A673 (cell line): ENCODE results near the gene DPP10. TPM values are rescaled to one million over a fixed set of nuclear protein-coding genes. Genes with fewer than 3 reads are reported as not detected.

ENCODE experiments used
- BruUV-seq: library from RNA; stranded (reverse); fragments of 400-500 nt; replicated peaks from 2 replicates; lab custom pipeline; 2021; lab: Mats Ljungman, UMichigan
- CTCF ChIA-PET: fragments of 300-600 bp; sonication (Branson Sonifier 250); formaldehyde crosslinking; loops from one replicate; lab custom pipeline; 2022; ENCODE audit warnings: antibody characterized with exemption; lab: Charles Lee
- POLR2A ChIA-PET: fragments of 300-600 bp; sonication (Branson Sonifier 250); formaldehyde crosslinking; loops from one replicate; lab custom pipeline; 2022; ENCODE audit warnings: antibody characterized with exemption; ENCODE audit not compliant: low non-redundant PET; lab: Charles Lee
- DNase-seq: peaks from one replicate; pipeline ENCODE4 v3.0.0-alpha.2; 2015; ENCODE audit warnings: low spot score
- H3K27ac ChIP-seq: fragments of 200-600 bp; sonication (generic); 2 replicates; pipeline ENCODE4 v1.5.1; 2016; ENCODE audit warnings: mixed run types, low read depth, mild to moderate bottlenecking, mixed read lengths, antibody characterized with exemption, low read length; ENCODE audit not compliant: poor library complexity, severe bottlenecking
- H3K27me3 ChIP-seq: fragments of 200-600 bp; sonication (generic); replicated peaks from 2 replicates; pipeline ENCODE4 v1.6.1; 2017; ENCODE audit warnings: mixed run types, low read depth, mild to moderate bottlenecking, mixed read lengths, antibody characterized with exemption, low read length; ENCODE audit not compliant: insufficient read depth, poor library complexity
- H3K36me3 ChIP-seq: fragments of 200-600 bp; sonication (generic); 2 replicates; pipeline ENCODE4 v1.6.1; 2016; ENCODE audit warnings: mixed run types, mild to moderate bottlenecking, mixed read lengths, antibody characterized with exemption, low read length; ENCODE audit not compliant: insufficient read depth, poor library complexity, severe bottlenecking
- H3K4me1 ChIP-seq: fragments of 200-600 bp; sonication (generic); 2 replicates; pipeline ENCODE4 v1.6.1; 2017; ENCODE audit warnings: mixed run types, mild to moderate bottlenecking, mixed read lengths, antibody characterized with exemption, low read length; ENCODE audit not compliant: insufficient read depth, poor library complexity, severe bottlenecking
- H3K4me3 ChIP-seq: fragments of 200-600 bp; sonication (generic); 2 replicates; pipeline ENCODE4 v1.5.1; 2016; ENCODE audit warnings: low read depth, mixed run types, mild to moderate bottlenecking, mixed read lengths, low read length; ENCODE audit not compliant: poor library complexity, severe bottlenecking
- H3K9me3 ChIP-seq: fragments of 200-600 bp; sonication (generic); 2 replicates; pipeline ENCODE4 v1.6.1; 2016; ENCODE audit warnings: mixed run types, low read depth, mild to moderate bottlenecking, mixed read lengths, antibody characterized with exemption, low read length; ENCODE audit not compliant: poor library complexity, severe bottlenecking
- EZH2 ChIP-seq: fragments of 200-600 bp; sonication (generic); IDR thresholded peaks from 2 replicates; pipeline ENCODE4 v1.6.1; 2017; ENCODE audit warnings: borderline replicate concordance, low read depth, mild to moderate bottlenecking, mixed read lengths, antibody characterized with exemption, low read length; ENCODE audit not compliant: poor library complexity, severe bottlenecking
- intact Hi-C: fragments of 100-400 bp; cut with micrococcal nuclease; formaldehyde crosslinking; loops from one replicate; pipeline ENCODE4 v1.10.0; 2022; ENCODE audit not compliant: unreplicated experiment
- total RNA-seq: library from RNA; stranded (reverse); gene quantifications from 2 replicates; pipeline ENCODE4 v1.2.3, GENCODE V29; 2021
- TF ChIP-seq, protein P1 (sequence below): fragments of 300-800, 200-600 bp; sonication (generic); conservative IDR thresholded peaks from 2 replicates; pipeline ENCODE4 v1.5.1; 2017; ENCODE audit warnings: low read depth, mild to moderate bottlenecking, antibody characterized with exemption, low read length, moderate library complexity, mixed read lengths

Gene DPP10
- total RNA-seq, 1 experiment from 2014 or later, result not detected

DNA sequence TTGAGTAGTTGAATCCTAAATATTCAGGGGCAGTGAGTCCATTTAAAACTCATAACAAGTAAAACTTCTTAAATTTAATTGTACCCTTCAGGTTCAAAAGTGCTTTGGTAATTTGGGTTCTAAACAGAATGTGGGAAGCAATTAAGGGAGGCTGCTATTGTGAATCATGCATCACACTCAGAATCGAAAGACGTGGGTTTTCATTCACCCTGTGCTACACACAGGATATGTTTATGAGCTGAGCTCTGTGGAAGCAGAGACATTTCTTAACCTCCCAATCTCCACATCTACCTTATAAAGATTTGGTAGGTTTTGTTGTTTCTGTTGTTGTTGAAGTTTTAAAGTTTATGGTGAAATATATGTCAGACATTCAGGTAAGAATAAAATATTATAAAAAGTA is 633.4 kb downstream of the DPP10 start:
- Histone ChIP-seq H3K36me3 (no peaks in the 10 kb centered on the region), H3K4me1 (no peaks in the 10 kb centered on the region), H3K27me3 (no peaks in the 10 kb centered on the region), H3K27ac (no peak overlapping the region), H3K9me3 (peaks cover 15% of the 10 kb centered on the region), H3K4me3 (no peak overlapping the region)
- ChIA-PET POLR2A (no interaction called here), CTCF (no interaction called here)
- BruUV-seq, result no TSS peak
- TF ChIP-seq, protein P1, sequence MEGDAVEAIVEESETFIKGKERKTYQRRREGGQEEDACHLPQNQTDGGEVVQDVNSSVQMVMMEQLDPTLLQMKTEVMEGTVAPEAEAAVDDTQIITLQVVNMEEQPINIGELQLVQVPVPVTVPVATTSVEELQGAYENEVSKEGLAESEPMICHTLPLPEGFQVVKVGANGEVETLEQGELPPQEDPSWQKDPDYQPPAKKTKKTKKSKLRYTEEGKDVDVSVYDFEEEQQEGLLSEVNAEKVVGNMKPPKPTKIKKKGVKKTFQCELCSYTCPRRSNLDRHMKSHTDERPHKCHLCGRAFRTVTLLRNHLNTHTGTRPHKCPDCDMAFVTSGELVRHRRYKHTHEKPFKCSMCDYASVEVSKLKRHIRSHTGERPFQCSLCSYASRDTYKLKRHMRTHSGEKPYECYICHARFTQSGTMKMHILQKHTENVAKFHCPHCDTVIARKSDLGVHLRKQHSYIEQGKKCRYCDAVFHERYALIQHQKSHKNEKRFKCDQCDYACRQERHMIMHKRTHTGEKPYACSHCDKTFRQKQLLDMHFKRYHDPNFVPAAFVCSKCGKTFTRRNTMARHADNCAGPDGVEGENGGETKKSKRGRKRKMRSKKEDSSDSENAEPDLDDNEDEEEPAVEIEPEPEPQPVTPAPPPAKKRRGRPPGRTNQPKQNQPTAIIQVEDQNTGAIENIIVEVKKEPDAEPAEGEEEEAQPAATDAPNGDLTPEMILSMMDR, result no peak
- no peak for TF ChIP-seq EZH2
- no peak for DNase-seq
- intact Hi-C loops, result no loop called here

DNA sequence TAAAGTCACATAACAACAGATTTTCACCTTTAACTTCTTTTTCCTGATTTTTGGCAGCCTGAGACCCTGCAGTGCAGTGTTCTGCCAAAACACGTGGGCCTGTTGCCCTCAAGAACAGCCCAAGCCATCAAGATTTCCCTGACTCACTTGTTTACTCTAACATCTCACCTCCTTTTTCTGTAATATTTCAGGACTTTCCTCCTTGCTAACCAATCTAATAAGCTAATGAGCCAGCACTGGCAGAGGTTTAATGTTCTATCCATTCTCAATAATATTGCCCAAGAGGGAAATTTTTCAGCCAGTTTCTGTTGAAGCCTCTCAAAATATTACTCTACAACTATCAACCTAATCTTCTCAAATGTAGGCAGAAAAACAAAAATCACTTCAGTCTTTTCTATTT is 635.2 kb downstream of the DPP10 start:
- Histone ChIP-seq H3K36me3 (no peaks in the 10 kb centered on the region), H3K27ac (no peak overlapping the region), H3K4me3 (no peak overlapping the region), H3K9me3 (peaks cover 15% of the 10 kb centered on the region), H3K4me1 (no peaks in the 10 kb centered on the region), H3K27me3 (no peaks in the 10 kb centered on the region)
- ChIA-PET POLR2A (no interaction called here), CTCF (no interaction called here)
- intact Hi-C loops, result no loop called here
- no TSS peak for BruUV-seq
- DNase-seq, result no peak
- TF ChIP-seq, protein P1, result no peak
- TF ChIP-seq EZH2, result no peak

DNA sequence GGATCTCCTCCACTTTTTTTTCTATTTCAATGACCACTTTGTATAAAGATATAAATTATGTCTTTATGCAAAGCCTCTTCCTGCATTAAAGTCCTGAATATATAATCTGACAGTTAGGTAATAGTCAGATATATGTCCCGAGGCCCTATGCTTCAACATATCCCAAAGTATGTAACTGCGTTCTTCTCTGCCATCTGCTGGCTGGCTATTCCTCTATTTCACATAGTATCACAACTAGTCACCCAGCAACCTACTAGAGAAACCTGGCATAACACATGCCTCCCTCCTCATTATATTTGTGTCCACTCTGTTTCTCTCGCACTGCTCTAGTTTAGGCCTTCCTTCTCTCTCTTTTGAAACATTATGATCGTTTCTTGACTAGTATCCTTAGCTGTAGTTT is 640.8 kb downstream of the DPP10 start:
- Histone ChIP-seq H3K4me1 (no peaks in the 10 kb centered on the region), H3K27me3 (no peaks in the 10 kb centered on the region), H3K27ac (no peak overlapping the region), H3K36me3 (no peaks in the 10 kb centered on the region), H3K4me3 (no peak overlapping the region), H3K9me3 (peaks cover 28% of the 10 kb centered on the region)
- POLR2A ChIA-PET, result no interaction called here
- DNase-seq, result no peak
- BruUV-seq, result no TSS peak
- CTCF ChIA-PET, result no interaction called here
- TF ChIP-seq, protein P1, result no peak
- TF ChIP-seq EZH2, result no peak
- intact Hi-C loops, result no loop called here
